ENCODE results near the gene KIAA1328. TPM values are rescaled to one million over a fixed set of nuclear protein-coding genes. Genes with fewer than 3 reads are reported as not detected.

Gene KIAA1328
- total RNA-seq, 1 donor from 2014 or later = 10.4 TPM

GRCh38 chr18:37272841-37273240 lies 443.9 kb downstream of the KIAA1328 start:
- intact Hi-C loops (cut with micrococcal nuclease) = no loop called here

GRCh38 chr18:37274309-37275236 lies 445.6 kb downstream of the KIAA1328 start:
- intact Hi-C loops (cut with micrococcal nuclease) = no loop called here

GRCh38 chr18:37275237-37275741 lies 446.4 kb downstream of the KIAA1328 start:
- intact Hi-C loops (cut with micrococcal nuclease) = no loop called here

GRCh38 chr18:37276111-37276890 lies 447.4 kb downstream of the KIAA1328 start:
- intact Hi-C loops (cut with micrococcal nuclease) = no loop called here

- intact Hi-C loops (cut with micrococcal nuclease) = no loop called here
Observed at GRCh38 chr18:37277804-37278203, 448.9 kb downstream of the KIAA1328 start.

Other genes starting within 250 kb of the KIAA1328 start
- 97.5 and 103 TPM in 2 replicates for gene TPGS2, start 125 bp upstream of the KIAA1328 start, total RNA-seq